ENCODE data around the gene FBLL1.
A peak's percentile ranks its signal among the peaks of the same experiment; 100 is the strongest.

The FBLL1 gene

DNA sequence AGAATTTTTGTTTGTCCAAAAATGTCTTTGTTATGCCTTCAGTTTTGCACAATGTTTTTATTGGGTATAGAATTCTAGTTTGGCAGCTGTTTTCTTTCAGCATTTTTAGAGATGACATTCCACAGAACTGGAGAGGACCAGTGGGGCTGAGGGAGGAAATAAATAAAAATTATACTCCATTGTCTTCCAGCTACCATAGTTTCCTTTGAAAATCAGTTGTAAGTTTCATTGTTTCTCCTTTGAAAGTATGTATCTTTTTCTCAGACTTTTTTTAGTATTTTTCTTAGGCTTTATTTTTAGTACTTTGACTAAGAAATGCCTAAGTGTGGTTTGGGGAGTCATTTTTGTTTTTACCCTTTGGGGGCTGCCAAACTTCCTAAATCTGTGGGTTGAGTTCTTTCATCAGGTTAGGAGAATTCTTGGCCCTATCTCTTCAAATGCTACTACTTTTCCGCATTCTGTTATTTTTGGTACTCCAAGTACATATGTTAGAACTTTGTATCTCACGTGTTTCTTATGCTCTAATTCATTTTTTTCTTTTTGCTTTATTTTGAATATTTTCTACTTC, 15.2 kb upstream of the FBLL1 start:
- Histone ChIP-seq H3K9ac (no peak overlapping the region), H2AFZ (no peak overlapping the region), H3K27me3 (ENCODE audit: control insufficient read depth, insufficient read depth, low read length) (no peaks in the 10 kb centered on the region), H3K27ac (no peak overlapping the region), H3K9me3 (ENCODE audit: control insufficient read depth, low read length) (peaks cover 2% of the 10 kb centered on the region), H3K4me2 (ENCODE audit: low read length) (no peak overlapping the region), H3K4me1 (no peaks in the 10 kb centered on the region), H3K36me3 (ENCODE audit: control insufficient read depth, insufficient read depth, low read length) (peaks cover 3% of the 10 kb centered on the region), H3K4me3 (ENCODE audit: low read depth, low read length) (no peak overlapping the region), H3K79me2 (no peaks in the 10 kb centered on the region)
- TF ChIP-seq, protein P1, sequence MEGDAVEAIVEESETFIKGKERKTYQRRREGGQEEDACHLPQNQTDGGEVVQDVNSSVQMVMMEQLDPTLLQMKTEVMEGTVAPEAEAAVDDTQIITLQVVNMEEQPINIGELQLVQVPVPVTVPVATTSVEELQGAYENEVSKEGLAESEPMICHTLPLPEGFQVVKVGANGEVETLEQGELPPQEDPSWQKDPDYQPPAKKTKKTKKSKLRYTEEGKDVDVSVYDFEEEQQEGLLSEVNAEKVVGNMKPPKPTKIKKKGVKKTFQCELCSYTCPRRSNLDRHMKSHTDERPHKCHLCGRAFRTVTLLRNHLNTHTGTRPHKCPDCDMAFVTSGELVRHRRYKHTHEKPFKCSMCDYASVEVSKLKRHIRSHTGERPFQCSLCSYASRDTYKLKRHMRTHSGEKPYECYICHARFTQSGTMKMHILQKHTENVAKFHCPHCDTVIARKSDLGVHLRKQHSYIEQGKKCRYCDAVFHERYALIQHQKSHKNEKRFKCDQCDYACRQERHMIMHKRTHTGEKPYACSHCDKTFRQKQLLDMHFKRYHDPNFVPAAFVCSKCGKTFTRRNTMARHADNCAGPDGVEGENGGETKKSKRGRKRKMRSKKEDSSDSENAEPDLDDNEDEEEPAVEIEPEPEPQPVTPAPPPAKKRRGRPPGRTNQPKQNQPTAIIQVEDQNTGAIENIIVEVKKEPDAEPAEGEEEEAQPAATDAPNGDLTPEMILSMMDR (IDR thresholded peaks at IDR 0.05) = no peak

DNA sequence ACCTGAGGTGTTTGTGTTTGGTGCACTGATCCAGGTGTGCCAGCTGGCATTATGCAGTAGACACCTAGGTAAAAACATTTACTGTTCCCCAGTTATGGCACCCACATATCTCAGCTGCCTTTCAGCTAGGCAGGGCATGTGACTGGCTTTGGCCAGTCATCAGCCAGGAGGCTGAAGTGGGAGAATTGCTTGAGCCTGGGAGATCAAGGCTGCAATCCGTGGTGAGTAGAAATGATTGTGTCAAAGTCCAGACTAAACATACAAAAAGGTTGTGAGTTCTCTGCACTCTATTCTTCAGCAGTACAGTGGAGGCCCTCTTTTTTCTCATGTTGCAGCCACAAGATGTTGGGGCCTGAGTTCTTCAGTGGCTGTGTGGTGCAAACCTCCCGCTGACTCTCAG, 3.2 kb upstream of the FBLL1 start:
- H3K9me3 ChIP-seq (ENCODE audit: control insufficient read depth, low read length) = no peaks in the 10 kb centered on the region
- no peak overlapping the region for H3K4me3 ChIP-seq (ENCODE audit: low read depth, low read length)
- no peaks in the 10 kb centered on the region for H3K4me1 ChIP-seq
- no peaks in the 10 kb centered on the region for H3K27me3 ChIP-seq (ENCODE audit: control insufficient read depth, insufficient read depth, low read length)
- TF ChIP-seq, protein P1 (IDR thresholded peaks at IDR 0.05) = no peak
- no peaks in the 10 kb centered on the region for H3K79me2 ChIP-seq
- H3K9ac ChIP-seq = no peak overlapping the region
- H3K36me3 ChIP-seq (ENCODE audit: control insufficient read depth, insufficient read depth, low read length) = no peaks in the 10 kb centered on the region
- H2AFZ ChIP-seq = no peak overlapping the region
- no peak overlapping the region for H3K4me2 ChIP-seq (ENCODE audit: low read length)
- H3K27ac ChIP-seq = no peak overlapping the region

DNA sequence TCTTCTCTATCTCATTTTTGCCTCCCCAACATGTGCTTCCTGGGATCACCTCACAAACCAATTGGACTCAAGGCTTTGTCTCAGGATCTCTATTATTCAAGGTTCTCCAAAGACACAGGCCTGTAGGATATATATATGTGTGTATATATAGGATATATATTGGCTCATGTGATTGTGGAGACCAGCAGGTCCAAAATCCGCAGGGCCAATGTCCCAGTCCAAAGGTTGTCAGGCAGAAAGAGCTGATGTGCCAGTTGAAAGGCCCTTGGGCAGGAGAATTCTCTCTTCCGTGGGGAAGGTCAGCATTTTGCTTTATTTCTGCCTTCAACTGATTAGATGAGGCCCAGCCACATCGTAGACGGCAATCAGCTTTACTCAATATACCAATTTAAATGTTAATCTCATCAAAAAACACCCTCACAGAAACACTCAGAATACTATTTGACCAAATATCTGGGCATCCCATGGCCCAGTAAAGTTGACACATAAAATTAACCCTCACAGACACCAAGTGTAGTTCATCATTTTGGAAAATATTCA, 1.3 kb upstream of the FBLL1 start:
- no peak overlapping the region for H2AFZ ChIP-seq
- H3K4me1 ChIP-seq = peaks cover 3% of the 10 kb centered on the region
- TF ChIP-seq, protein P1 (IDR thresholded peaks at IDR 0.05) = no peak
- H3K27me3 ChIP-seq (ENCODE audit: control insufficient read depth, insufficient read depth, low read length) = no peaks in the 10 kb centered on the region
- H3K9ac ChIP-seq = no peak overlapping the region
- no peaks in the 10 kb centered on the region for H3K9me3 ChIP-seq (ENCODE audit: control insufficient read depth, low read length)
- no peak overlapping the region for H3K27ac ChIP-seq
- no peak overlapping the region for H3K4me2 ChIP-seq (ENCODE audit: low read length)
- H3K79me2 ChIP-seq = no peaks in the 10 kb centered on the region
- no peaks in the 10 kb centered on the region for H3K36me3 ChIP-seq (ENCODE audit: control insufficient read depth, insufficient read depth, low read length)
- no peak overlapping the region for H3K4me3 ChIP-seq (ENCODE audit: low read depth, low read length)

DNA sequence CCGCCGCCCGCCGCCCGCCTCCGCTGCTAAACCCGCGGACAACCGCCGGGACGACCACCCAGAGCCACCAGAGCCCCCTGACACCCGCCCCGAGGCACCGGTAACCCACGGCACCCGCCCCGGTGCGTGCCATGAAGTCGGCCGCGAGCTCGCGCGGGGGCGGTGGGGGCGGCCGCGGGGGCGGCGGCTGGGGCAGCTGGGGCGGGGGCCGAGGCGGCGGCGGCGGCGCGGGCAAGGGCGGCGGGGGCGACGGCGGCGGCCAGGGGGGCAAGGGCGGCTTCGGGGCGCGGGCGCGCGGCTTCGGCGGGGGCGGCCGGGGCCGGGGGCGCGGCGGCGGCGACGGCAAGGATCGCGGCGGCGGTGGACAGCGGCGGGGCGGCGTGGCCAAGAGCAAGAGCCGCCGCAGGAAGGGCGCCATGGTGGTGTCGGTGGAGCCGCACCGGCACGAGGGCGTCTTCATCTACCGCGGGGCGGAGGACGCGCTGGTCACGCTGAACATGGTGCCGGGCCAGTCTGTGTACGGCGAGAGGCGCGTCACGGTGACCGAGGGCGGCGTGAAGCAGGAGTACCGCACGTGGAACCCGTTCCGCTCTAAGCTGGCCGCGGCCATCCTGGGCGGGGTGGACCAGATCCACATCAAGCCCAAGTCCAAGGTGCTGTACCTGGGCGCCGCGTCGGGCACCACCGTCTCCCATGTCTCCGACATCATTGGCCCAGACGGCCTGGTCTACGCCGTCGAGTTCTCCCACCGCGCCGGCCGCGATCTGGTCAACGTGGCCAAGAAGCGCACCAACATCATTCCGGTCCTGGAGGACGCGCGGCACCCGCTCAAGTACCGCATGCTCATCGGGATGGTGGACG, 499 bp downstream of the FBLL1 start:
- TF ChIP-seq, protein P1 (IDR thresholded peaks at IDR 0.05) = no peak
- H3K9ac ChIP-seq = no peak overlapping the region
- H3K27me3 ChIP-seq (ENCODE audit: control insufficient read depth, insufficient read depth, low read length) = no peaks in the 10 kb centered on the region

More for the DNA sequence above, 499 bp downstream of the FBLL1 start:
- Histone ChIP-seq H2AFZ (peak overlapping the region; percentile 84), H3K27ac (no peak overlapping the region), H3K36me3 (ENCODE audit: control insufficient read depth, insufficient read depth, low read length) (no peaks in the 10 kb centered on the region), H3K4me3 (ENCODE audit: low read depth, low read length) (peak overlapping the region; percentile 13), H3K9me3 (ENCODE audit: control insufficient read depth, low read length) (no peaks in the 10 kb centered on the region), H3K4me2 (ENCODE audit: low read length) (peak overlapping the region; percentile 62), H3K4me1 (peaks cover 3% of the 10 kb centered on the region), H3K79me2 (no peaks in the 10 kb centered on the region)

Measured in parathyroid adenoma (tissue), 2 donors.